Esophagus squamous epithelium (tissue), 5 donors: ENCODE results near the gene ATXN7L2. TPM values are rescaled to one million over a fixed set of nuclear protein-coding genes. Genes with fewer than 3 reads are reported as not detected.

Source experiments
- DNase-seq: peaks from one replicate; lab custom pipeline; 2025; lab: John Stamatoyannopoulos, UW
- H3K27ac ChIP-seq, 4 donors: fragments of 200-600 bp; sonication (generic); one replicate each; pipeline ENCODE4 v1.5.1; 2016 to 2019; ENCODE audit warnings: mild to moderate bottlenecking in 1 of 4
- H3K27me3 ChIP-seq, 4 donors: fragments of 200-600 bp; sonication (generic); 1 replicate in 3 of 4; 2 replicates in 1 of 4; pipeline versions ENCODE4 v1.5.1 to v1.6.0; 2017 to 2021; ENCODE audit warnings: antibody characterized with exemption in 1 of 4
- H3K36me3 ChIP-seq, 3 donors: fragments of 200-600 bp; sonication (generic); one replicate each; pipeline ENCODE4 v1.5.1; 2016 to 2019
- H3K4me1 ChIP-seq, 3 donors: fragments of 200-600 bp; sonication (generic); one replicate each; pipeline ENCODE4 v1.5.1; 2017 to 2019
- H3K4me3 ChIP-seq, 4 donors: fragments of 200-600 bp; sonication (generic); 1 replicate in 3 of 4; 2 replicates in 1 of 4; pipeline ENCODE4 v1.5.1; 2016 to 2019; ENCODE audit warnings: mild to moderate bottlenecking in 2 of 4, moderate library complexity in 1 of 4
- H3K9me3 ChIP-seq, 3 donors: fragments of 200-600 bp; sonication (generic); one replicate each; pipeline ENCODE4 v1.5.1; 2016 to 2019
- POLR2A ChIP-seq, 4 donors: fragments of 450-650 bp; IDR thresholded peaks; one replicate each; pipeline ENCODE4 v1.6.1; 2017; ENCODE audit warnings: antibody characterized with exemption in 4 of 4, mild to moderate bottlenecking in 4 of 4, moderate library complexity in 3 of 4
- WGBS, 2 donors: methylation state at CpG; one replicate each; pipeline ENCODE4 v1.1.5; 2018; 5-methylcytosine and 5-hydroxymethylcytosine counted together
- intact Hi-C: fragments of 100-400 bp; cut with DNase I; formaldehyde crosslinking; loops from one replicate; pipeline ENCODE4 v1.15.0; 2022
- total RNA-seq, 4 donors: library from RNA; depleted of rRNA; stranded (reverse); fragments of >200 nt; gene quantifications; one replicate each; pipeline ENCODE4 v1.1.0, GENCODE V29; 2016
- TF ChIP-seq, protein P1 (sequence below), 6 experiments: fragments of 450-650 bp in 4 of 6; fragments of 200-600 bp in 2 of 6; sonication (generic) in 2 of 6; IDR thresholded peaks; one replicate each; pipeline ENCODE4 v1.5.1; 2016 to 2019; ENCODE audit warnings: antibody characterized with exemption in 6 of 6, mild to moderate bottlenecking in 4 of 6, moderate library complexity in 4 of 6
- donor health status: DM: yes; HTN: yes; CAD: no.

ATXN7L2 gene
- total RNA-seq, 4 donors from 2014 or later = 2.1 to 5.9 (median 3.8) TPM

DNA sequence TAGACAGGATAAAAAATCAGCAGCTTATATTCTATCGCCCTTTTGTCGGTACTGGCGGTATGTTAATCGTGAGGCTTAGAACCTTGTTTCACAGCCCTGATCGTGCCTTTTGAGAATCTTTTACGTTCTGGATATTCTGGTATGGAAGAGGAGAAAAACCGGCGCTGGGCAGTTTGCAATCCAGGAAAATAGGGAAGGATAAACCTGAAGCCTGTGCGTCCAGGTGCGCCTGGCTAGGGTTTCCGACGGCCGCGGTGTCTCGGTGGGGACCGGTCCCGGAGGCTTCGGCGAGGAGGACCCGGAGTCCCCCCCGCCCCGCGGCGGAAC is 17.6 kb upstream of the ATXN7L2 start:
- intact Hi-C loops = no loop called here
- peak overlapping the region; percentile 35 to 67 (median 57) for H3K4me3 ChIP-seq
- TF ChIP-seq POLR2A (IDR thresholded peaks at IDR 0.05) = no peak
- TF ChIP-seq, protein P1, sequence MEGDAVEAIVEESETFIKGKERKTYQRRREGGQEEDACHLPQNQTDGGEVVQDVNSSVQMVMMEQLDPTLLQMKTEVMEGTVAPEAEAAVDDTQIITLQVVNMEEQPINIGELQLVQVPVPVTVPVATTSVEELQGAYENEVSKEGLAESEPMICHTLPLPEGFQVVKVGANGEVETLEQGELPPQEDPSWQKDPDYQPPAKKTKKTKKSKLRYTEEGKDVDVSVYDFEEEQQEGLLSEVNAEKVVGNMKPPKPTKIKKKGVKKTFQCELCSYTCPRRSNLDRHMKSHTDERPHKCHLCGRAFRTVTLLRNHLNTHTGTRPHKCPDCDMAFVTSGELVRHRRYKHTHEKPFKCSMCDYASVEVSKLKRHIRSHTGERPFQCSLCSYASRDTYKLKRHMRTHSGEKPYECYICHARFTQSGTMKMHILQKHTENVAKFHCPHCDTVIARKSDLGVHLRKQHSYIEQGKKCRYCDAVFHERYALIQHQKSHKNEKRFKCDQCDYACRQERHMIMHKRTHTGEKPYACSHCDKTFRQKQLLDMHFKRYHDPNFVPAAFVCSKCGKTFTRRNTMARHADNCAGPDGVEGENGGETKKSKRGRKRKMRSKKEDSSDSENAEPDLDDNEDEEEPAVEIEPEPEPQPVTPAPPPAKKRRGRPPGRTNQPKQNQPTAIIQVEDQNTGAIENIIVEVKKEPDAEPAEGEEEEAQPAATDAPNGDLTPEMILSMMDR (IDR thresholded peaks at IDR 0.05) = no peak
- no peak for DNase-seq
- peak overlapping the region in 3 of 4 donors; percentile 65 to 76 (median 70) for H3K27ac ChIP-seq
- peaks cover 9 to 23% (median 16%) of the 10 kb centered on the region in 3 donors for H3K4me1 ChIP-seq
- H3K36me3 ChIP-seq = no peaks in the 10 kb centered on the region
- peaks cover 0 to 100% (median 14%) of the 10 kb centered on the region in 4 donors for H3K27me3 ChIP-seq
- WGBS, 2 donors = 3 to 14% methylated on average over 12 to 19 of the region's 24 CpGs
- H3K9me3 ChIP-seq = no peaks in the 10 kb centered on the region

DNA sequence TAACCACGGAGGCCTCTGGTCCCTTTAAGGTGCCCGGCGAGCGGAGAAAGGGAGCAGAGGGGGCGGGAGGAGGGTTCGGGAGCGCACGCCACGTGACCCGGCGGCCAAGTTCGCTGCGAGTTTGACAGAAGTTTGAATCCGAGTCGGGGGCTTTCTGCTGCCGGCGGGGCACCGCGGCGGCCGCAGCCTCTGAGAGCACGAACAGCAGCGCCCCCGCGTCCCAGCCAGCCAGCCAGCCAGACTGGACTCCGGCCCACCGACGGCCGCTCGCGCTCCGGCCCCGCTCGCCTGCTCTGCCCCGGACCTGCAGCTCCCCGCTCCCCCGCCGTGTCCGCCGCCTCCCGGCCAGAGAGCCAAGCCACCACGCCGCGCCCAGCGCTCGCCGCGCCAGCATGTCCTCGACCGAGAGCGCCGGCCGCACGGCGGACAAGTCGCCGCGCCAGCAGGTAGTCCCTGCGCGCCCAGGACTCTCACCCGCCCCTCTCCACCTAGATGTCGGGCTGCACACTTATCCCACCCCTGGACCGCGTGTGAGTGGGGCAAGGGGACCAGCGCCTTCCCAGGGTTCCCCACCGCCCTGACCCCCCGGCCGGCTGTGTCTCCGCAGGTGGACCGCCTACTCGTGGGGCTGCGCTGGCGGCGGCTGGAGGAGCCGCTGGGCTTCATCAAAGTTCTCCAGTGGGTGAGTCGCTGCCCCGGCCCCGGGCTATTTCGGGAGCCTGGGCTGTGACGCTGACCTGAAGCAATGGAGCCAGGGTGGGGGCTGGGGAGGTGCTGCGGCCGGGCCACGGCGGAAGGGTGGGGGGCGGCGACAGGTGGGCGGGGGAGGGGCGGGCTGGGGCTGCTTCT is 17.0 kb upstream of the ATXN7L2 start, which contains the start of gene SYPL2:
SYPL2 (plus strand) TSS at position 95 of the 849 bp plus-strand sequence; CDS start at position 393, 298 bp downstream.
- intact Hi-C loops = no loop called here

DNA sequence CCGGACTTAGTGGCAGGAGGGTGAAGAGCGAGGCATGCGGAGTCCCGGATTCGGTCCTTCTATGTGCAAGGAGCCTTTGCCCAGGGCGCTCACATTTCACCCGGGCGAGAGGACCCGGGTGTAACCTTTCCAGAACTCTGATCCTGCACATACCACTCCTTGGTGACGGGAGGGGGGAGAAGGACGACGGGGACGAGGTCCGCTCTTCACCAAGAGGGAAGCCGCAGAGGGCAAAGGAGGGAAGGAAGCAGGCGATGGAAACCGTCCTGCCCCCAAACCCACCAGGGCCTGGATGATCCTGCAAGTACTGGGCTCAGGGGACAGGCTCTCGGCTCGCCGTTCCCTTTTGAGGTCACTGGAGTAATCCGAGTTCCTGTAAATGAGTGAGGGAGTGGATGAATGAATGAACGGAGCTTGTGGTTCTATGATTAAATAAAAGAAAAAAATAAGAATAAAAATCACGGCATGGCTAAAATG is 16.4 kb upstream of the ATXN7L2 start:
- Histone ChIP-seq H3K9me3 (no peaks in the 10 kb centered on the region), H3K27ac (peak overlapping the region in 3 of 4 donors; percentile 50 to 76 (median 70)), H3K4me1 (peaks cover 9 to 23% (median 16%) of the 10 kb centered on the region in 3 donors), H3K4me3 (peak overlapping the region in 3 of 4 donors; percentile 50 to 67 (median 64)), H3K36me3 (no peaks in the 10 kb centered on the region), H3K27me3 (peaks cover 0 to 96% (median 14%) of the 10 kb centered on the region in 4 donors)
- intact Hi-C loops = no loop called here
- TF ChIP-seq, protein P1 (IDR thresholded peaks at IDR 0.05) = no peak
- no peak for TF ChIP-seq POLR2A (IDR thresholded peaks at IDR 0.05)
- DNase-seq = no peak
- WGBS, 2 donors = 26 to 33% methylated on average over 9 to 19 of the region's 23 CpGs

More for the DNA sequence above, 17.0 kb upstream of the ATXN7L2 start, which contains the start of gene SYPL2:
- 0% methylated on average over 10 of the region's 88 CpGs; no CpG with 5 or more reads in 1 of the 2 donors for WGBS, 2 donors
- H3K27me3 ChIP-seq = peaks cover 0 to 100% (median 14%) of the 10 kb centered on the region in 4 donors
- peak within 1 kb of the TSS; percentile 35 to 67 (median 57) for H3K4me3 ChIP-seq
- H3K4me1 ChIP-seq = peaks cover 9 to 23% (median 16%) of the 10 kb centered on the region in 3 donors
- no peaks in the 10 kb centered on the region for H3K9me3 ChIP-seq
- H3K27ac ChIP-seq = peak within 1 kb of the TSS in 3 of 4 donors; percentile 65 to 76 (median 70)
- no peak for DNase-seq
- TF ChIP-seq, protein P1 (IDR thresholded peaks at IDR 0.05) = no peak
- TF ChIP-seq POLR2A (IDR thresholded peaks at IDR 0.05) = no peak
- no peaks in the 10 kb centered on the region for H3K36me3 ChIP-seq

DNA sequence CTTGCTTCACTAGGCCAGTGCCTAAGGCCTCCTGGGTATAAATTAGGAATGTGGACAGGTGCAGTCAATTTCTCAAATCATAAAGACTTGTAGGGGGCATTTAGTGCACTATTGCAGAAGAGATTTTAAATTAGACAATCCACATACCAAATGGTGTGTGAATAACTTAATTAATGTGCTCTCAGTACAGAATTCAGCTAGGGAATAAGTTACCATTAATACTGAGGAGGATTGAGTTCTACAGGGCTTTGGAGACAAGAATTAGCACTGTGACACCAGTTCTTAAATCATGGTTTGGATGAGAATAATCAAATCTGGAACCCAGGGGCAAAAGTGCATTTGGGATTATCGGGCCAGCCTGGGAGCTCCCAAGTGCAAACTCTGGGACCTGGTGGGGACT is 15.6 kb upstream of the ATXN7L2 start:
- 70 to 93% methylated on average over 1 of the region's 1 CpG for WGBS, 2 donors
- TF ChIP-seq, protein P1 (IDR thresholded peaks at IDR 0.05) = no peak
- TF ChIP-seq POLR2A (IDR thresholded peaks at IDR 0.05) = no peak
- H3K9me3 ChIP-seq = no peaks in the 10 kb centered on the region
- DNase-seq = no peak
- peaks cover 0 to 89% (median 14%) of the 10 kb centered on the region in 4 donors for H3K27me3 ChIP-seq
- intact Hi-C loops = no loop called here
- H3K27ac ChIP-seq = no peak overlapping the region
- H3K4me3 ChIP-seq = no peak overlapping the region
- peaks cover 9 to 23% (median 16%) of the 10 kb centered on the region in 3 donors for H3K4me1 ChIP-seq
- no peaks in the 10 kb centered on the region for H3K36me3 ChIP-seq

DNA sequence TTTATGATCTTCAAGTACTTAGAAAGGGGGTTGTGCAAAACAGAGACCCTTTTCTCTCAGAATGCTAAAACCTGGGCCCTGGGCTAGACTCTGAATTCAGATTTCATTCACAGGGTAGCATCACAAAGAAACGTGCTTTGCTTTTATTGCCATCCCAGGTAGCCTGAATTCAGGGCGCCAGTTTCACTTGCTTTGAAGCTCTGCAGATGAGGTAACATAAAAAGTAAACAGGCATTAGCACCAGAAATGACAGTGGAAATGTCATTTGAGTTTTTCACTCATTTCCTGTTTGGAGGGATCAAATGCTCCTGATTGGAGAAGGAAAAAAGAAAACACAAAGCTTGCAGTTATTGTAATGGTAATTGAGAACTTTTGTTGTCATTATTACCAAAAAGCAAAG is 14.8 kb upstream of the ATXN7L2 start:
- WGBS, 2 donors = 5 to 22% methylated on average over 2 of the region's 2 CpGs
- peaks cover 9 to 23% (median 16%) of the 10 kb centered on the region in 3 donors for H3K4me1 ChIP-seq
- DNase-seq = no peak
- H3K9me3 ChIP-seq = no peaks in the 10 kb centered on the region
- H3K27me3 ChIP-seq = peaks cover 0 to 81% (median 14%) of the 10 kb centered on the region in 4 donors
- TF ChIP-seq, protein P1 (IDR thresholded peaks at IDR 0.05) = no peak
- no peak for TF ChIP-seq POLR2A (IDR thresholded peaks at IDR 0.05)
- H3K36me3 ChIP-seq = no peaks in the 10 kb centered on the region
- no peak overlapping the region for H3K27ac ChIP-seq
- no peak overlapping the region for H3K4me3 ChIP-seq
- intact Hi-C loops = no loop called here
